ENCODE results near the gene IFNA10. TPM values are rescaled to one million over a fixed set of nuclear protein-coding genes. Genes with fewer than 3 reads are reported as not detected.
"Not testable (repeated sequence)": the region's sequence is repeated elsewhere in the genome, so short reads cannot be mapped to it uniquely, and the experiment has no call there.

IFNA10 gene
- total and polyA plus RNA-seq, 4 donors, result not detected

DNA sequence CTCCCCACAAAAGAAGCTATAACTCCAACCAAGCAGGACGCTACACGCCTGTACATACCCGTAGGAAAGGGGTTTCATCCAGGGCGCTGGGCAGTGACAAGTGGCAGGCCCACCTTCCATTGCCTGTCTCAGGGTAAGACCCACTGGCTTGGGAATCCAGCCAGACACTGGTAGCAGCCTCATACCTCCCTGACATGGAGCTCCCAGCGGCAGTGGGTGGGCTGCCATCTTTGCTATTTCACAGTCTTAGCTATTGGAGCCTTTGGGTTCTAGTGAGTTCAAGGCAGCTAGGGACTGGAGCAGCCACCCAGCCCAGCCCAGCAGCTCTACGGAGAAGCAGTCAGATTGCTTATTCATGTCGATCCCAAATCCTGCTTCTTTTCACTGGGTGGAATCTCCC lies 3.4 kb upstream of the IFNA10 start:
- no peaks in the 10 kb centered on the region for H3K36me3 ChIP-seq (ENCODE audit: control insufficient read depth in 4 of 4, insufficient read depth in 4 of 4, low read length in 4 of 4)
- H3K4me3 ChIP-seq, result no peak overlapping the region
- no peak overlapping the region for H3K27ac ChIP-seq (ENCODE audit: low read depth in 1 of 2, low read length in 1 of 2)
- H3K9me3 ChIP-seq (ENCODE audit: control insufficient read depth in 4 of 4, insufficient read depth in 3 of 4, low read length in 3 of 4), result no peaks in the 10 kb centered on the region
- no peaks in the 10 kb centered on the region for H3K4me1 ChIP-seq (ENCODE audit: control insufficient read depth in 5 of 5, insufficient read depth in 5 of 5, low read length in 5 of 5)
- ATAC-seq (ENCODE audit: insufficient read depth, low FRiP score) (no peak), DNase-seq (no peak)
- TF ChIP-seq, protein P1, sequence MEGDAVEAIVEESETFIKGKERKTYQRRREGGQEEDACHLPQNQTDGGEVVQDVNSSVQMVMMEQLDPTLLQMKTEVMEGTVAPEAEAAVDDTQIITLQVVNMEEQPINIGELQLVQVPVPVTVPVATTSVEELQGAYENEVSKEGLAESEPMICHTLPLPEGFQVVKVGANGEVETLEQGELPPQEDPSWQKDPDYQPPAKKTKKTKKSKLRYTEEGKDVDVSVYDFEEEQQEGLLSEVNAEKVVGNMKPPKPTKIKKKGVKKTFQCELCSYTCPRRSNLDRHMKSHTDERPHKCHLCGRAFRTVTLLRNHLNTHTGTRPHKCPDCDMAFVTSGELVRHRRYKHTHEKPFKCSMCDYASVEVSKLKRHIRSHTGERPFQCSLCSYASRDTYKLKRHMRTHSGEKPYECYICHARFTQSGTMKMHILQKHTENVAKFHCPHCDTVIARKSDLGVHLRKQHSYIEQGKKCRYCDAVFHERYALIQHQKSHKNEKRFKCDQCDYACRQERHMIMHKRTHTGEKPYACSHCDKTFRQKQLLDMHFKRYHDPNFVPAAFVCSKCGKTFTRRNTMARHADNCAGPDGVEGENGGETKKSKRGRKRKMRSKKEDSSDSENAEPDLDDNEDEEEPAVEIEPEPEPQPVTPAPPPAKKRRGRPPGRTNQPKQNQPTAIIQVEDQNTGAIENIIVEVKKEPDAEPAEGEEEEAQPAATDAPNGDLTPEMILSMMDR (IDR thresholded peaks at IDR 0.05; ENCODE audit: control extremely low read depth, extremely low read depth), result no peak
- H3K27me3 ChIP-seq (ENCODE audit: control insufficient read depth in 3 of 3, insufficient read depth in 3 of 3, low read length in 2 of 3), result no peaks in the 10 kb centered on the region
- H3K9ac ChIP-seq (ENCODE audit: insufficient read depth in 1 of 2, low read length in 2 of 2), result no peak overlapping the region
- WGBS, 2 donors, result 94 to 97% methylated on average over 7 of the region's 7 CpGs

DNA sequence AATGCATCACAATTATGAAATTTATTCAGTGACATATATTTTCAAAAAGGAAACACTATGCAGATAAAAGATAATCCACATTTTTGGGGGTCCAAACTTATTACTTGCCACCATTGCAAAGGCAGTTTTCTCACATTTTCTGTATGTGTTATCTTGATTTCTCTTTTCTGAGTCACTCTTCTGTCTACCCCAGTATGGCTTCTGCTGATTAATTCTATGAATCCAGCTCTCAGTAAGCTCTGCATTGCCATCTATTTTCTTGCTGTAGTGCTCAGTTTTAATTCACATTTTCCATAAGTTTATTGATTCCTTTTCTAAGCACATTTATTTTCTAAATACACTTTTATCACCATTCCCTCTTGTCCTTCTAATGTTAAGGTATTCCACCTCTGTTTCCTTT lies 1.7 kb downstream of the IFNA10 start:
- H3K9ac ChIP-seq (ENCODE audit: insufficient read depth in 1 of 2, low read length in 2 of 2), result no peak overlapping the region
- H3K4me1 ChIP-seq (ENCODE audit: control insufficient read depth in 5 of 5, insufficient read depth in 5 of 5, low read length in 5 of 5), result no peaks in the 10 kb centered on the region
- TF ChIP-seq, protein P1 (IDR thresholded peaks at IDR 0.05; ENCODE audit: control extremely low read depth, extremely low read depth), result no peak
- DNase-seq, result no peak
- no peaks in the 10 kb centered on the region for H3K9me3 ChIP-seq (ENCODE audit: control insufficient read depth in 4 of 4, insufficient read depth in 3 of 4, low read length in 3 of 4)
- H3K27ac ChIP-seq (ENCODE audit: low read depth in 1 of 2, low read length in 1 of 2), result no peak overlapping the region
- H3K36me3 ChIP-seq (ENCODE audit: control insufficient read depth in 4 of 4, insufficient read depth in 4 of 4, low read length in 4 of 4), result no peaks in the 10 kb centered on the region
- no peaks in the 10 kb centered on the region for H3K27me3 ChIP-seq (ENCODE audit: control insufficient read depth in 3 of 3, insufficient read depth in 3 of 3, low read length in 2 of 3)
- ATAC-seq (ENCODE audit: insufficient read depth, low FRiP score), result no peak
- H3K4me3 ChIP-seq, result no peak overlapping the region

DNA sequence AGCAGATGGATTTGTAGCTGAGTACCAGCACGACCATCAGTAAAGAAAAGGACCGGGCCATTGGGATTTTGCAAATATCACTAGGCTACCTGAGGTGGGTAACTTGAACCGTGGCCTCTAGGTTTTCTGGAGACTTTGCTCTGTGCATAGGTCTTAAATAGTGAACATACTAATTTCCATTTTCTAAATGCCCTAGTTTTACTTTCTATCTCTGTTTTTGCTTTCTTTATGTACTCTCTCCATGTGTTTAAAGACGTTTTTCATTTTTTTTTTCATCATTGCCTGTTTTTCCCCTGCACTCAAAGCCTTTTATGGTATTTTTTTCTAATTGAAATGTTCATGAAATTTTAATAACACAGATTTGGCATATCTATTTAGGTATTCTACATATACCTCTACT lies 4.8 kb downstream of the IFNA10 start, which contains the start of gene IFNA7:
Gene IFNA7 (minus strand): TSS at position 101 of the 400 bp plus-strand sequence. CDS start 40 bp downstream, at position 61.
- H3K9ac ChIP-seq (ENCODE audit: insufficient read depth in 1 of 2, low read length in 2 of 2); H3K27me3 ChIP-seq (ENCODE audit: control insufficient read depth in 3 of 3, insufficient read depth in 3 of 3, low read length in 2 of 3); H3K4me1 ChIP-seq (ENCODE audit: control insufficient read depth in 5 of 5, insufficient read depth in 5 of 5, low read length in 5 of 5); H3K4me3 ChIP-seq; ATAC-seq (ENCODE audit: insufficient read depth, low FRiP score); H3K27ac ChIP-seq (ENCODE audit: low read depth in 1 of 2, low read length in 1 of 2); H3K36me3 ChIP-seq (ENCODE audit: control insufficient read depth in 4 of 4, insufficient read depth in 4 of 4, low read length in 4 of 4); H3K9me3 ChIP-seq (ENCODE audit: control insufficient read depth in 4 of 4, insufficient read depth in 3 of 4, low read length in 3 of 4); DNase-seq: not testable (repeated sequence)
- WGBS, 2 donors, result 71 to 85% methylated on average over 4 of the region's 4 CpGs

DNA sequence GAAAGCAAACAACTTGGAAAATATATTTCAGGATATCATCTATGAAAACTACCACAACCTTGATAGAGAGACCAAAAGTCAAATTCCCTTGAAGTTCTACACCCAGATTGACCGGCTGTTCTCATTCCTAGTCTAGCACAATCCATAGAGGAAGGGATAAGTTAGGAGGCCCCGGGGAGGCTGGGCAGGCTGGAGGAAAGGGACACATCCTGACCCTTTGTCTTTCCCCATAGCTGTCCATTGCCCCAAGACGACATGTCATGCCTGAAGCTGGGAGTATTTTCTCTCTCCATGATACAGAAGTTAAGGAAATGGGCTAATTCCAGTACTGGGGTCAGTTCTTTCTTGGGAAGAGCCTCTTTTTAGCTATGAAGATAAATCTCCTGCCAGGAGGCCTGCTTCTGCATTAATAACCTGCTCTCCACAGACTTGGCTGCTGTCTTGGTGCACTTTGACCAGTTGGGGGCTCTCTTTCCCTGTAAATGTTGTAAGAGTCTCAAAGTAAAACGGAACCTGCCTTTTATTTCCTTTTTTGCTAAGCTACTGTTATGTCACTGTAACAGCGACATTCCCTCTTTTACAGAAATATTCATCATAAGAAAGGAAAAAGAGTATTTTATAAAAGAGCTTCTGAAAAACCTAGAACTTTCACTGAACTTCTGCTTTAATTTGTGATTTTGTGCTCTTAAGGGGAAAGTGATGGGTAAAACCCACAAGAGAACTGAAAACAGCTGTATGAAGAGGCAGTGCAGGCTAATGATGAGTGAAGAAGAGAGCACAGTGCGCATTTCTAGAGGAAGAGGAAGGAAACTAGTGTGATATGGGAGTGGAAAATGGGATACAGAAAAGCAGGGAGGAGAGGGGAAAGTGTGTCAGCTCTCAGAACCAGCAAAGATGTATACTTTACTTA lies 11.8 kb downstream of the IFNA10 start:
- not testable (repeated sequence) for H3K27me3 ChIP-seq (ENCODE audit: control insufficient read depth in 3 of 3, insufficient read depth in 3 of 3, low read length in 2 of 3); H3K4me3 ChIP-seq; H3K9me3 ChIP-seq (ENCODE audit: control insufficient read depth in 4 of 4, insufficient read depth in 3 of 4, low read length in 3 of 4); H3K9ac ChIP-seq (ENCODE audit: insufficient read depth in 1 of 2, low read length in 2 of 2); H3K4me1 ChIP-seq (ENCODE audit: control insufficient read depth in 5 of 5, insufficient read depth in 5 of 5, low read length in 5 of 5); H3K27ac ChIP-seq (ENCODE audit: low read depth in 1 of 2, low read length in 1 of 2); H3K36me3 ChIP-seq (ENCODE audit: control insufficient read depth in 4 of 4, insufficient read depth in 4 of 4, low read length in 4 of 4)
- ATAC-seq (ENCODE audit: insufficient read depth, low FRiP score) (peak; percentile 64), DNase-seq (peak in 2 of 3 donors; percentile 5 to 19)
- WGBS, 2 donors, result 38 to 40% methylated on average over 6 of the region's 6 CpGs
- TF ChIP-seq, protein P1 (IDR thresholded peaks at IDR 0.05; ENCODE audit: control extremely low read depth, extremely low read depth), result peak; percentile 18

DNA sequence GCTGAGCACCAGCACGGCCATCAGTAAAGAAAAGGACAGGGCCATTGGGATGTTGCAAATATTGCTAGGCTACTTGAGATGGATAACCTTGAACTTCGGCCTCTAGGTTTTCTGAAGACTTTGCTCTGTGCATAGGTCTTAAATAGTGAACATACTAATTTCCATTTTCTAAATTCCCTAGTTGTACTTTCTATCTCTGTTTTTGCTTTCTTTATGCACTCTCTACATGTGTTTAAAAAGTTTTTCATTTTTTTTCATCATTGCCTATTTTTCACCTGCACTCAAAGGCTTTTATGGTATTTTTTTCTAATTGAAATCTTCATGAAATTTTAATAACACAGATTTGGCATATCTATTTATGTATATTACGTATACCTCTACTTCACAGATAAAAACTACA lies 19.5 kb downstream of the IFNA10 start, which contains the start of gene IFNA4:
Gene IFNA4 (minus strand): TSS at position 101 of the 400 bp plus-strand sequence. CDS start 56 bp downstream, at position 45.
- H3K9me3 ChIP-seq (ENCODE audit: control insufficient read depth in 4 of 4, insufficient read depth in 3 of 4, low read length in 3 of 4); H3K9ac ChIP-seq (ENCODE audit: insufficient read depth in 1 of 2, low read length in 2 of 2); H3K27me3 ChIP-seq (ENCODE audit: control insufficient read depth in 3 of 3, insufficient read depth in 3 of 3, low read length in 2 of 3); DNase-seq; H3K4me1 ChIP-seq (ENCODE audit: control insufficient read depth in 5 of 5, insufficient read depth in 5 of 5, low read length in 5 of 5); H3K4me3 ChIP-seq; ATAC-seq (ENCODE audit: insufficient read depth, low FRiP score); H3K36me3 ChIP-seq (ENCODE audit: control insufficient read depth in 4 of 4, insufficient read depth in 4 of 4, low read length in 4 of 4); H3K27ac ChIP-seq (ENCODE audit: low read depth in 1 of 2, low read length in 1 of 2): not testable (repeated sequence)
- 89 to 95% methylated on average over 3 of the region's 3 CpGs for WGBS, 2 donors

All from lung (tissue), 12 donors.